Right atrium auricular region (tissue), 2 donors: ENCODE measurements around the gene FNBP1L. TPM values are rescaled to one million over a fixed set of nuclear protein-coding genes. Genes with fewer than 3 reads are reported as not detected.

Experiments used
- DNase-seq: peaks from one replicate; pipeline ENCODE4 v3.0.0-alpha.2; 2019; ENCODE audit warnings: low spot score
- H3K27ac ChIP-seq, 2 donors: fragments of 200-600 bp; sonication (generic); 1 replicate in 1 of 2; 2 replicates in 1 of 2; pipeline ENCODE4 v1.5.1; 2016 to 2019
- H3K27me3 ChIP-seq, 2 donors: fragments of 200-600 bp; sonication (generic); one replicate each; pipeline versions ENCODE4 v1.5.1 to v1.6.0; 2017 to 2019
- H3K36me3 ChIP-seq: fragments of 200-600 bp; sonication (generic); one replicate; pipeline ENCODE4 v1.5.1; 2016
- H3K4me1 ChIP-seq, 2 donors: fragments of 200-600 bp; sonication (generic); one replicate each; pipeline versions ENCODE4 v1.5.1 to v1.6.0; 2017 to 2019
- H3K4me3 ChIP-seq, 2 donors: fragments of 200-600 bp; sonication (generic); 1 replicate in 1 of 2; 2 replicates in 1 of 2; pipeline ENCODE4 v1.5.1; 2017 to 2019; ENCODE audit warnings: mild to moderate bottlenecking in 1 of 2, moderate library complexity in 1 of 2
- H3K9me3 ChIP-seq, 2 donors: fragments of 200-600 bp; sonication (generic); one replicate each; pipeline ENCODE4 v1.5.1; 2019
- total RNA-seq, 2 donors: library from RNA; depleted of rRNA; stranded (reverse); fragments of >200 nt; gene quantifications; one replicate each; pipeline ENCODE4 v1.1.0, GENCODE V29; 2016
- TF ChIP-seq, protein P1 (sequence below), 2 donors: fragments of 200-600 bp; sonication (generic); IDR thresholded peaks; one replicate each; pipeline ENCODE4 v1.5.1; 2019; ENCODE audit warnings: antibody characterized with exemption in 2 of 2

FNBP1L gene
- total RNA-seq, 2 donors from 2014 or later = 13.9 to 17.8 TPM

DNA sequence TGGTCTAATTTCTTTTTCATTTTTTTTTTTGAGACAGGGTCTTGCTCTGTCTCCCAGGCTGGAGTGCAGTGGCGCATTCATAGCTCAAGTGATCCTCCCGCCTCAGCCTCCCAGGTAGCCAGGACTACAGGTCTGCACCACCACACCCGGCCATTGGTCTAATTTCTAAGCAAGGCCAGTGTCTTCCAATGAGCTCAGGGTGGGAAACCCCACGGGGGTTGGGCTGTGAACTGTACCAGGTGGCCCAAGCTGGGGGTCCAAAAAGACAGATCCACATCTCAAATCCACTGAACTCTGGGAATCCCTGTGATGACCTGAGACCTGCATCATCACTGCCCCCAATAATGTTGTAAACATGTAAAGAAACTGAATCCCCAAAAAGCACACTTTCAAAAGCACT lies 154.2 kb downstream of the FNBP1L start:
- Histone ChIP-seq H3K27ac (no peak overlapping the region), H3K36me3 (no peaks in the 10 kb centered on the region), H3K9me3 (no peaks in the 10 kb centered on the region), H3K27me3 (no peaks in the 10 kb centered on the region), H3K4me1 (peaks cover 0 to 54% of the 10 kb centered on the region in 2 donors), H3K4me3 (no peak overlapping the region)
- TF ChIP-seq, protein P1, sequence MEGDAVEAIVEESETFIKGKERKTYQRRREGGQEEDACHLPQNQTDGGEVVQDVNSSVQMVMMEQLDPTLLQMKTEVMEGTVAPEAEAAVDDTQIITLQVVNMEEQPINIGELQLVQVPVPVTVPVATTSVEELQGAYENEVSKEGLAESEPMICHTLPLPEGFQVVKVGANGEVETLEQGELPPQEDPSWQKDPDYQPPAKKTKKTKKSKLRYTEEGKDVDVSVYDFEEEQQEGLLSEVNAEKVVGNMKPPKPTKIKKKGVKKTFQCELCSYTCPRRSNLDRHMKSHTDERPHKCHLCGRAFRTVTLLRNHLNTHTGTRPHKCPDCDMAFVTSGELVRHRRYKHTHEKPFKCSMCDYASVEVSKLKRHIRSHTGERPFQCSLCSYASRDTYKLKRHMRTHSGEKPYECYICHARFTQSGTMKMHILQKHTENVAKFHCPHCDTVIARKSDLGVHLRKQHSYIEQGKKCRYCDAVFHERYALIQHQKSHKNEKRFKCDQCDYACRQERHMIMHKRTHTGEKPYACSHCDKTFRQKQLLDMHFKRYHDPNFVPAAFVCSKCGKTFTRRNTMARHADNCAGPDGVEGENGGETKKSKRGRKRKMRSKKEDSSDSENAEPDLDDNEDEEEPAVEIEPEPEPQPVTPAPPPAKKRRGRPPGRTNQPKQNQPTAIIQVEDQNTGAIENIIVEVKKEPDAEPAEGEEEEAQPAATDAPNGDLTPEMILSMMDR (IDR thresholded peaks at IDR 0.05) = no peak
- no peak for DNase-seq

DNA sequence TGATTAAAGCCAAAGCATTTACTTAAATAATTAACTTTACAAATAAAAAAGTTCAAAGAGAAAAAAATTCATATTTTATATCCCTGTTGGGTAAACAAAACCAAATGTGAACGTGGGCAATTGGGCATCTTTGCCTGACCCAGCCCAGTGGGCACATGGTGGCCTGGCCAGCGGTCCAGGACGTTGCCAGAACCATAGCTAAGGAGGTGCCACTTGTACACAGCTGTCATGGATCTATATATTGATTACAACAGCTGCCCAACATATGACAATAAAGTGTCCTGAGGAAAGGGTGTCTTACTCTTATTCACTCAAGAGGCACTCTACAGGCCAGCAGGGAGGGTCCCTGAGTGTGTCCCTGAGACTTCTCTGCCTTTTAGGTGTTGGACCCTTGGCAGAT lies 155.2 kb downstream of the FNBP1L start:
- TF ChIP-seq, protein P1 (IDR thresholded peaks at IDR 0.05) = no peak
- Histone ChIP-seq H3K27ac (no peak overlapping the region), H3K4me1 (peaks cover 0 to 55% of the 10 kb centered on the region in 2 donors), H3K4me3 (no peak overlapping the region), H3K27me3 (no peaks in the 10 kb centered on the region), H3K9me3 (no peaks in the 10 kb centered on the region), H3K36me3 (no peaks in the 10 kb centered on the region)
- DNase-seq = no peak

DNA sequence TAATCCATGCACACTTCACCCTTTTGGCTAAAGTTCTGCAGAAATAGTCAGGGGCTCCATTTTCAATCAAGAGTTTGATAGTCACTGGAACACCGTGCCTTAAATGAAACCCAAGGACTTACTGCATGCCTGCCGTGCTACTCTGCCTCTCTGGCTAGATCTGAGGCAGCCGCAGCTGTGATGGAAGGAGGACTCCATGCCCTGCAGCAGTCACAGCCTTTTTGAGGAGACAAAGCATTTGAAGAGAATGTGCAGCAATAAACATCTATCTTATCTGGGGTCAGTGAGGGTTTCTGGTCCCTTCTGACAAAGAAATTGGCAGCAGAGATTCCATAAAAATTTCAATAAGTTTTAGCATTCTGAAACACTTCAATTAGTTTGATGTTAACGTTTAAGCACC lies 155.7 kb downstream of the FNBP1L start:
- Histone ChIP-seq H3K27ac (no peak overlapping the region), H3K4me3 (no peak overlapping the region), H3K27me3 (no peaks in the 10 kb centered on the region), H3K4me1 (peaks cover 0 to 55% of the 10 kb centered on the region in 2 donors), H3K36me3 (no peaks in the 10 kb centered on the region), H3K9me3 (no peaks in the 10 kb centered on the region)
- DNase-seq = no peak
- TF ChIP-seq, protein P1 (IDR thresholded peaks at IDR 0.05) = no peak

Other genes with a start within 250 kb of the FNBP1L start
- gene DR1, start 102.2 kb upstream of the FNBP1L start, total RNA-seq = 10 to 100 TPM; 19.3 to 28.9 TPM
- 10 to 100 TPM; 12.7 to 19.3 TPM for gene BCAR3, start 233.7 kb downstream of the FNBP1L start, total RNA-seq